Esophagus muscularis mucosa (tissue), 3 donors: ENCODE results near the gene TNRC18.

ENCODE experiments used
- POLR2A ChIP-seq: fragments of 450-650 bp; IDR thresholded peaks from one replicate; pipeline ENCODE4 v1.6.1; 2017; ENCODE audit warnings: antibody characterized with exemption, moderate library complexity, mild to moderate bottlenecking, low read depth
- POLR2AphosphoS5 ChIP-seq, 2 donors: sonication (generic); formaldehyde crosslinking; IDR thresholded peaks; one replicate each; pipeline ENCODE4 v1.6.1; 2017; ENCODE audit warnings: antibody characterized with exemption in 2 of 2
- TF ChIP-seq, protein P1 (sequence below), 3 experiments: fragments of 200-600 bp in 2 of 3; fragments of 450-650 bp in 1 of 3; sonication (generic) in 2 of 3; IDR thresholded peaks; one replicate each; pipeline ENCODE4 v1.5.1; 2017 to 2019; ENCODE audit warnings: antibody characterized with exemption in 3 of 3, mild to moderate bottlenecking in 2 of 3, moderate library complexity in 1 of 3

DNA sequence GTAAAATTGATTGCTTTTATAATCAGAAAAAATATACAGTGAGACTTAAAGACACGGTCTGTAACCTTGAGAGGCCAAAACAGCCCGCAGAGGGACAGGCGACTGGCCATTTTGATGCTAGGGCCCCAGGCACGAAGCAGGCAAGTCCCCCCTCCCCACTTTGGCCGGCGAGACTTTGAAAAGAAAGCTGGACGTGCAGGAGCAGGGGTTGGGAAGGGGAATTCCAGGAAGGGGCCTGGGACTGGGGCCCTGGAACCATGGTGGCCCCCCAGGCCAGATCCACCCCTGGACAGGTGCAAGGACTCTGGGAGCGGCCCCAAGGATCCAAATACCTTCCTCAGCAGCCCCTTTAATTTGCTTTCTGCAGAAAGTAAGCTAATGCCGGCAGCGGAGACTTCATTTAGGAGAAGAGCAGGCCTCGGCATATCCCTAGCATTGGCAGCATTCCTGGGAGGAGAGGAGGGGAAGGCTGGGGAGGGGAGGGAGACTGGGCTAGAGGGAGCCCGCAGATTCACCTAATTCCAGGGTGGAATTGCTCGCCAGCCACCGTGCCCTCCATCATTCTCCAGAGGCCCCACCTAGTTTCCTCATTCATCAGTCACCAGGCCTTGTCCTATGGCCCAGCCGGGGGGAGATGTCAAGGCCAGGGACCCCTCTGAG lies 24.9 kb upstream of the TNRC18 start:
- TF ChIP-seq POLR2A, result no peak
- no peak for TF ChIP-seq POLR2AphosphoS5 (IDR thresholded peaks at IDR 0.05)
- TF ChIP-seq, protein P1, sequence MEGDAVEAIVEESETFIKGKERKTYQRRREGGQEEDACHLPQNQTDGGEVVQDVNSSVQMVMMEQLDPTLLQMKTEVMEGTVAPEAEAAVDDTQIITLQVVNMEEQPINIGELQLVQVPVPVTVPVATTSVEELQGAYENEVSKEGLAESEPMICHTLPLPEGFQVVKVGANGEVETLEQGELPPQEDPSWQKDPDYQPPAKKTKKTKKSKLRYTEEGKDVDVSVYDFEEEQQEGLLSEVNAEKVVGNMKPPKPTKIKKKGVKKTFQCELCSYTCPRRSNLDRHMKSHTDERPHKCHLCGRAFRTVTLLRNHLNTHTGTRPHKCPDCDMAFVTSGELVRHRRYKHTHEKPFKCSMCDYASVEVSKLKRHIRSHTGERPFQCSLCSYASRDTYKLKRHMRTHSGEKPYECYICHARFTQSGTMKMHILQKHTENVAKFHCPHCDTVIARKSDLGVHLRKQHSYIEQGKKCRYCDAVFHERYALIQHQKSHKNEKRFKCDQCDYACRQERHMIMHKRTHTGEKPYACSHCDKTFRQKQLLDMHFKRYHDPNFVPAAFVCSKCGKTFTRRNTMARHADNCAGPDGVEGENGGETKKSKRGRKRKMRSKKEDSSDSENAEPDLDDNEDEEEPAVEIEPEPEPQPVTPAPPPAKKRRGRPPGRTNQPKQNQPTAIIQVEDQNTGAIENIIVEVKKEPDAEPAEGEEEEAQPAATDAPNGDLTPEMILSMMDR (IDR thresholded peaks at IDR 0.05), result no peak
